ENCODE results near the gene SELPLG.
"Not testable (repeated sequence)": the region's sequence is repeated elsewhere in the genome, so short reads cannot be mapped to it uniquely, and the experiment has no call there.

Gene SELPLG

GRCh38 chr12:108584456-108585065 lies 49.1 kb downstream of the SELPLG start:
- no peak for DNase-seq

- peak; percentile 75 for DNase-seq
Measured at GRCh38 chr12:108583991-108584390, 49.7 kb downstream of the SELPLG start.

GRCh38 chr12:108582978-108583770 lies 50.5 kb downstream of the SELPLG start:
- no peak for DNase-seq

GRCh38 chr12:108582509-108582908 lies 51.2 kb downstream of the SELPLG start:
- no peak for DNase-seq

- no peak for DNase-seq
Measured at GRCh38 chr12:108581311-108582227, 52.1 kb downstream of the SELPLG start.

GRCh38 chr12:108580531-108580930 lies 53.2 kb downstream of the SELPLG start:
- DNase-seq = no peak

- DNase-seq = no peak
Measured at GRCh38 chr12:108578813-108579212, 54.9 kb downstream of the SELPLG start.

- DNase-seq = no peak
Measured at GRCh38 chr12:108578264-108578663, 55.4 kb downstream of the SELPLG start.

GRCh38 chr12:108577458-108577857 lies 56.2 kb downstream of the SELPLG start:
- DNase-seq = no peak

GRCh38 chr12:108576660-108577234 lies 56.9 kb downstream of the SELPLG start:
- no peak for DNase-seq

- no peak for DNase-seq
Measured at GRCh38 chr12:108575199-108575912, 58.3 kb downstream of the SELPLG start.

- DNase-seq = not testable (repeated sequence)
Measured at GRCh38 chr12:108574276-108574675, 59.4 kb downstream of the SELPLG start.

GRCh38 chr12:108573317-108573716 lies 60.4 kb downstream of the SELPLG start:
- DNase-seq = no peak

GRCh38 chr12:108572166-108572790 lies 61.4 kb downstream of the SELPLG start:
- DNase-seq = no peak

All from NCI-H2171 (cell line).